T-helper 1 cell treated with Interleukin-12 subunit alpha and Interleukin-12 subunit beta and Interleukin-4 antibody, amounts not matched to agents 30 μg/mL and 1 μg/mL, for 36 hours (primary cell): ENCODE data around the gene NTRK2.

Source experiments
- H3K27ac Mint-ChIP-seq: one replicate; pipeline ENCODE4 v1.8.0; 2021; ENCODE audit warnings: mild to moderate bottlenecking, mixed read lengths
- H3K27me3 Mint-ChIP-seq: one replicate; pipeline ENCODE4 v1.8.0; 2021; ENCODE audit warnings: low read depth, mixed read lengths
- H3K36me3 Mint-ChIP-seq: one replicate; pipeline ENCODE4 v1.8.0; 2021; ENCODE audit warnings: low read depth, mixed read lengths
- H3K4me1 Mint-ChIP-seq: one replicate; pipeline ENCODE4 v1.8.0; 2021; ENCODE audit warnings: low read depth, mixed read lengths
- H3K4me3 Mint-ChIP-seq: one replicate; pipeline ENCODE4 v1.8.0; 2021; ENCODE audit warnings: mild to moderate bottlenecking, moderate library complexity, mixed read lengths
- H3K9me3 Mint-ChIP-seq: one replicate; pipeline ENCODE4 v1.8.0; 2021; ENCODE audit warnings: mixed read lengths

The NTRK2 gene

DNA sequence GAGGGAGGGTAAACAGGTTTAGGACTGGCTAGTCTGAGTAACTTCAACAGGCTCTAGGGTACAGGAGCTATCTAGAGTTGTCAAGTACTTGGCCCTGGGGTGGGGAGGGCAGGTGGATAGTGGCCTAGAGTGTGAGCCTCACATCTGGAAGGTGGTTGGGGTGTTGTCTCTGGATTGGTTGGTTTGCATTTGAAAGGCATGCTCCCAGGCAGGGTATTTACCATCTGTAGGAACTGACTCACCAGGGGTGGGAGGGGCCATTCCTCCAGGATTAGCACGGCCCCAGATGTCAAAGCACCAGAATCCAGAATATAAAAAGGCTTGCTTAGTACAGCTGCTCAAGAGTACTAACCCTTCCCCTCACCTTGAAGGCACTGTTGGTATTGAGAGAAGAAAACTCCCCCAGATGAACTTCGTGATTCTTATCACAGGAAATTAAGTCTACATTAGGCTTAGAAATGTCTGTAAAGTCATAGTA is 193.3 kb downstream of the NTRK2 start:
- Mint-ChIP-seq H3K9me3 (no peaks in the 10 kb centered on the region), H3K27ac (no peak overlapping the region), H3K4me1 (no peaks in the 10 kb centered on the region), H3K4me3 (no peak overlapping the region), H3K27me3 (no peaks in the 10 kb centered on the region), H3K36me3 (no peaks in the 10 kb centered on the region)

- Mint-ChIP-seq H3K27ac (no peak overlapping the region), H3K36me3 (no peaks in the 10 kb centered on the region), H3K4me3 (no peak overlapping the region), H3K4me1 (no peaks in the 10 kb centered on the region), H3K9me3 (no peaks in the 10 kb centered on the region), H3K27me3 (no peaks in the 10 kb centered on the region)
Observed at GRCh38 chr9:84863372-84863771, 193.8 kb downstream of the NTRK2 start.

- H3K27me3 Mint-ChIP-seq, result no peaks in the 10 kb centered on the region
- no peak overlapping the region for H3K4me3 Mint-ChIP-seq
- H3K9me3 Mint-ChIP-seq, result no peaks in the 10 kb centered on the region
- H3K27ac Mint-ChIP-seq, result no peak overlapping the region
- H3K4me1 Mint-ChIP-seq, result no peaks in the 10 kb centered on the region
- H3K36me3 Mint-ChIP-seq, result no peaks in the 10 kb centered on the region
Observed at GRCh38 chr9:84866396-84867175, 197.1 kb downstream of the NTRK2 start.

GRCh38 chr9:84867186-84867585 is 197.7 kb downstream of the NTRK2 start:
- H3K27ac Mint-ChIP-seq, result no peak overlapping the region
- no peaks in the 10 kb centered on the region for H3K4me1 Mint-ChIP-seq
- no peaks in the 10 kb centered on the region for H3K36me3 Mint-ChIP-seq
- no peak overlapping the region for H3K4me3 Mint-ChIP-seq
- no peaks in the 10 kb centered on the region for H3K27me3 Mint-ChIP-seq
- no peaks in the 10 kb centered on the region for H3K9me3 Mint-ChIP-seq

DNA sequence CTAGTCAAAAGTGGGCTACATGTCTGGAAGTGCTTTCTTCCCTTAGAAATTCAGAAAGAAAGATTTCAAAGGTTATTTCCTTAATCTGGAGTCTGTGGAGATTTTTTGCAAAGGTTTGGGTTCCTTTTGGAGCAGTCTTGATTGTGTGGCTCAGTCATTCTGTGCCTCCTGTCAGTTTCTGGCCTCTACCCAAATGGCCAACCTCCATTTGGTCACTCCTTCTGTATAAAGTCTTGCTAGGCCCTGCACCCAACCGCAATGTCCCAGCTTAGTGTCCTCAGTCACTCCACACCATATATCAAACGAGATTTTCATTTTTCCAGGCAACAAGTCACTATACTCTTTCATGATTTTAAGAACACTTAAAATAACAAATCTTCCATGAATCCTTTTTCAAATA is 199.6 kb downstream of the NTRK2 start:
- Mint-ChIP-seq H3K36me3 (no peaks in the 10 kb centered on the region), H3K27me3 (no peaks in the 10 kb centered on the region), H3K4me1 (no peaks in the 10 kb centered on the region), H3K27ac (no peak overlapping the region), H3K9me3 (no peaks in the 10 kb centered on the region), H3K4me3 (no peak overlapping the region)

DNA sequence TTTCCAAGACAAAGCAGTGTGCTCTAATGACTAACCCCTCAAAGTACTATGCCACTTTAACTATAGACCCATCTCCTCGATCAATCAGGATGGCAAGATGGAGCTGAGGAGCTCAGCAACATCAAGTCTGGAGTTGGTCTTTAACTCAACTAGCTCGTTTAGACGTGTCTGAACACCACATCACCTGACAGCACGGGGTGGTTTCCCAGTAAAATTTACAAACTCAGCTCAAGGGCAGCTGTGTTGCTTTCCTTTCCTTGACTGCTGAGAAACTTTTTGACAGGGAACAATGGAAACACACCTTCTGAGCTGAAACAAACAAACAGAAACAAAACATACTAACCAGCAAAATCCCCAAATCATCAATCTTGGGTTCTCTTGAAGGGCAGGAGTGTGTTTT is 202.5 kb downstream of the NTRK2 start:
- no peaks in the 10 kb centered on the region for H3K27me3 Mint-ChIP-seq
- H3K4me1 Mint-ChIP-seq, result peaks cover 4% of the 10 kb centered on the region
- H3K9me3 Mint-ChIP-seq, result no peaks in the 10 kb centered on the region
- H3K36me3 Mint-ChIP-seq, result no peaks in the 10 kb centered on the region
- no peak overlapping the region for H3K4me3 Mint-ChIP-seq
- H3K27ac Mint-ChIP-seq, result no peak overlapping the region

DNA sequence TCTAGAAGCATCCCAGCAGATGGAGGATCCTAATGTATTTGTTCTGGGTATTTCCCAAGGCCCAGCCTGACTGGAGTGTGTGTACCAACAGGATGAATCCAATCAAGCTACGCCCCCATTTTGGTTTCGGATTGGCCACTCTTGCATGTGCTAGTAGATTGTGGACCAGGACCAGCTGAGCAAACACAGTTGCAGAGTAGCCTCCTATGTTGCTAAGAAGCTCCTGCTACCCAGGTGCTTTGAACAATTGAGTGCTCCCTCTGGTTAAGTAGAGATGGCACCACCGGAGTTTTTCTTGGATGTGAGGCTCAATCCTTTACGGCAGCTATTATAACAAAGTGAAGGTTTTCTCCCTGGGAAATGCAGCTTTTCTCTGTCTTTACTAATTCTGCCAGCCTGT is 204.5 kb downstream of the NTRK2 start:
- no peaks in the 10 kb centered on the region for H3K36me3 Mint-ChIP-seq
- H3K27me3 Mint-ChIP-seq, result no peaks in the 10 kb centered on the region
- H3K4me1 Mint-ChIP-seq, result peaks cover 4% of the 10 kb centered on the region
- H3K4me3 Mint-ChIP-seq, result no peak overlapping the region
- no peak overlapping the region for H3K27ac Mint-ChIP-seq
- no peaks in the 10 kb centered on the region for H3K9me3 Mint-ChIP-seq

DNA sequence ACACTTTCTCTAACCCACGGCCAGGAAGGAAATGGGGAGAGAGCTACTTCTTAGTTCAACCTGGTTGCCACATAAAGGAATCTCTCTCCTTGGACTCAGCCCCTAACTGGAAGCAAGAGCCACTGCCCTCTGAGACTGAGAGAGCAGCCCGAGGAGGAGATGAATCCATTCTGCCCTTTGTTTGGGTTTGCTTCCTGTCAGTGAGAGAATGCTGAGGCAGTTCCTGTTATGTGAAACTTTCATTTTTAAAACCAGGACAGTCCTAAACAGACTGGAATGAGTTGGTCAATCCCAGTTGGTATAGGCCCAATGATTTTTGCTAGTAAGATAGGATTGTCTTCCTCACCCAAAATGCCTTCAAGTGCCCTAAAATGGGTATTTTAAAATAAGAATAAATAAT is 205.1 kb downstream of the NTRK2 start:
- no peaks in the 10 kb centered on the region for H3K36me3 Mint-ChIP-seq

GRCh38 chr9:84875193-84875592 is 205.7 kb downstream of the NTRK2 start:
- H3K4me1 Mint-ChIP-seq, result peaks cover 4% of the 10 kb centered on the region
- H3K27ac Mint-ChIP-seq, result no peak overlapping the region
- H3K27me3 Mint-ChIP-seq, result no peaks in the 10 kb centered on the region
- H3K9me3 Mint-ChIP-seq, result no peaks in the 10 kb centered on the region
- no peak overlapping the region for H3K4me3 Mint-ChIP-seq
- H3K36me3 Mint-ChIP-seq, result no peaks in the 10 kb centered on the region

More for the DNA sequence above, 205.1 kb downstream of the NTRK2 start:
- no peaks in the 10 kb centered on the region for H3K27me3 Mint-ChIP-seq
- no peak overlapping the region for H3K4me3 Mint-ChIP-seq
- H3K9me3 Mint-ChIP-seq, result no peaks in the 10 kb centered on the region
- no peak overlapping the region for H3K27ac Mint-ChIP-seq
- H3K4me1 Mint-ChIP-seq, result peaks cover 4% of the 10 kb centered on the region

GRCh38 chr9:84879631-84880030 is 210.1 kb downstream of the NTRK2 start:
- H3K4me1 Mint-ChIP-seq, result no peaks in the 10 kb centered on the region
- no peak overlapping the region for H3K27ac Mint-ChIP-seq
- H3K9me3 Mint-ChIP-seq, result no peaks in the 10 kb centered on the region
- H3K4me3 Mint-ChIP-seq, result no peak overlapping the region
- H3K36me3 Mint-ChIP-seq, result no peaks in the 10 kb centered on the region
- H3K27me3 Mint-ChIP-seq, result no peaks in the 10 kb centered on the region

- no peaks in the 10 kb centered on the region for H3K4me1 Mint-ChIP-seq
- H3K27me3 Mint-ChIP-seq, result no peaks in the 10 kb centered on the region
- no peak overlapping the region for H3K4me3 Mint-ChIP-seq
- no peaks in the 10 kb centered on the region for H3K9me3 Mint-ChIP-seq
- no peak overlapping the region for H3K27ac Mint-ChIP-seq
- H3K36me3 Mint-ChIP-seq, result no peaks in the 10 kb centered on the region
Observed at GRCh38 chr9:84880835-84881234, 211.3 kb downstream of the NTRK2 start.

- Mint-ChIP-seq H3K27me3 (no peaks in the 10 kb centered on the region), H3K36me3 (no peaks in the 10 kb centered on the region), H3K4me1 (no peaks in the 10 kb centered on the region), H3K27ac (no peak overlapping the region), H3K4me3 (no peak overlapping the region), H3K9me3 (no peaks in the 10 kb centered on the region)
Observed at GRCh38 chr9:84886866-84887265, 217.3 kb downstream of the NTRK2 start.

DNA sequence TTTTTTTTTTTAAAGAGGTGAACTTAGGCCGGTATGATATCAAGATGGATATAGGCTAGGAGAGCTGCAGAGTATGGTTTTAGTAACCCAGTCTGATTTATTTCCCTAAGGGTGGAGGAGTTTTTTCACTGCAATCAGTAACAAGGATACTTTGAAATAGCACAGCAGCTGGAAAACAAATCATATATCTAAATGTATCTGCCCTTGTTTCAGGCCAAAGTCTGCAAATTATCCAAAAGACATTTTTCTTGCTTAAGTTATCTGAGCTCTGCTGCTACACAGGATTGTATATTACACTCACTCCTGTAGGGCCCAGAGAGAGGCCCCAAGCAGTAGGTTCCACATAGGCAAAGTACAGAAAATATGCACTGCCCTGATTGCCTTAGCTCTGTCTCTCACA is 222.4 kb downstream of the NTRK2 start:
- no peaks in the 10 kb centered on the region for H3K36me3 Mint-ChIP-seq
- H3K9me3 Mint-ChIP-seq, result no peaks in the 10 kb centered on the region
- H3K27me3 Mint-ChIP-seq, result no peaks in the 10 kb centered on the region
- no peak overlapping the region for H3K4me3 Mint-ChIP-seq
- no peaks in the 10 kb centered on the region for H3K4me1 Mint-ChIP-seq
- no peak overlapping the region for H3K27ac Mint-ChIP-seq

GRCh38 chr9:84893419-84894128 is 224.0 kb downstream of the NTRK2 start:
- no peaks in the 10 kb centered on the region for H3K27me3 Mint-ChIP-seq

DNA sequence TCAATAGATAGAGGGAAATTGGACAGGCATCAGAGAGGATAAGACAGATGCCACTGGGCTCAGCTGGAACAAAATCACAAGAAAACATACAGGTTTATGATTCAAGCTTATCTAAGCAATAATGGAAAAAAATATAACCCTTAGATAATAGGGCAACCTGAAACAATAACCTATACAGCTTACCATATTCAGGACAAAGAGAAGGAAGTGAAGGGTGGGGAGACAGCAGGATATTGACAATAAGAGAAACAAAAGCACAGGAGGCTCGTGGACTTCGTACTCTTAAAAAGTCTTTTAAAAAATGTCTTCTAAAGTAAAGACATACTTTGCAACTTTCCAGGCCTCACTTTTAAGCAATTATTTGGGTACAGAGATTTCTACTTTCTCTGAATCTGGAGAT is 225.3 kb downstream of the NTRK2 start:
- no peak overlapping the region for H3K27ac Mint-ChIP-seq
- H3K27me3 Mint-ChIP-seq, result no peaks in the 10 kb centered on the region
- H3K4me1 Mint-ChIP-seq, result no peaks in the 10 kb centered on the region
- no peak overlapping the region for H3K4me3 Mint-ChIP-seq
- H3K36me3 Mint-ChIP-seq, result no peaks in the 10 kb centered on the region
- H3K9me3 Mint-ChIP-seq, result no peaks in the 10 kb centered on the region

More at GRCh38 chr9:84893419-84894128, 224.0 kb downstream of the NTRK2 start:
- no peak overlapping the region for H3K27ac Mint-ChIP-seq
- no peaks in the 10 kb centered on the region for H3K36me3 Mint-ChIP-seq
- H3K4me1 Mint-ChIP-seq, result no peaks in the 10 kb centered on the region
- H3K9me3 Mint-ChIP-seq, result no peaks in the 10 kb centered on the region
- no peak overlapping the region for H3K4me3 Mint-ChIP-seq
